A673 (cell line): Measurements from ENCODE around the gene PTGIS.

Source experiments
- EZH2 ChIP-seq: fragments of 200-600 bp; sonication (generic); IDR thresholded peaks from 2 replicates; pipeline ENCODE4 v1.6.1; 2017; ENCODE audit warnings: borderline replicate concordance, low read depth, mild to moderate bottlenecking, mixed read lengths, antibody characterized with exemption, low read length; ENCODE audit not compliant: poor library complexity, severe bottlenecking
- TF ChIP-seq, protein P1 (sequence below): fragments of 300-800, 200-600 bp; sonication (generic); conservative IDR thresholded peaks from 2 replicates; pipeline ENCODE4 v1.5.1; 2017; ENCODE audit warnings: low read depth, mild to moderate bottlenecking, antibody characterized with exemption, low read length, moderate library complexity, mixed read lengths

DNA sequence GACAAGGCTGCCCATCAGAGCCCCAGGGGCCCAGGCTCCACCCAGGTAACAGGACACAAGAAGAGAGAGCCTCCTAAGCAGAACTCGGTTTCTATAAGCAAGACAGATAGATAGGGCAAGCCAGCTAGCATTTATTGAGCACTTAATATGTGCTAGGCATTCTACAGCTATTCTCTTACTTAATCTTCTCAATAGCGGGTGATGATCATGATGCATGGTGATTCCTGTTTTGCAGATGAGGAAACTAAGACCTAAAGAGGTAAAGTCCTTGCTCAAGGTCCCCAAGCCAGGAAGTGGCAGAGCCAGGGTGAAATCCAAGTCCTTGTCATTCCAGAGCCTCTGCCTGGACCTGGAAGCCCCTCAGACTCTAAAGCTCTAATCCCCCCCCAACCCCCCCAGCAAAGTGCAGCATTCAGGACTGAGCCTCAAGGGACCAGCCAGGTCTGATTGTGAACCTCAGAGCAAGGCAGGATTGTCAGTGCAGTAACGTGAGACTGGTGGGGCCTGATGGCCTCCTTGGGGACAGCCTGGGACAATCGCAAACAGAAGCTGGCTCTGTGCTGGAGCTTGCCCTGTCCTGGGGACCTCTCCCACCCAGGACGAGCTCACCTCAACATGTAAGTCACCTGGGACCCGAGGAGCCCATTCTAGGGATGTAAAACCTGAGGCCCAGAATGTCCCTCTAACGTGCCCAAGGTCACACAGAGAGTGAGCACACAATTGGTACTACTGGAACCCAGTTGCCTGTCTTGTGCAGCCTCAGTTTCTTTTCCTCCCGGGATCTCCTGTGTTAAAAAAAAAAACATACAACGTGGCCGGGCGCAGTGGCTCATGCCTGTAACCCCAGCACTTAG is 48.4 kb upstream of the PTGIS start:
- TF ChIP-seq, protein P1, sequence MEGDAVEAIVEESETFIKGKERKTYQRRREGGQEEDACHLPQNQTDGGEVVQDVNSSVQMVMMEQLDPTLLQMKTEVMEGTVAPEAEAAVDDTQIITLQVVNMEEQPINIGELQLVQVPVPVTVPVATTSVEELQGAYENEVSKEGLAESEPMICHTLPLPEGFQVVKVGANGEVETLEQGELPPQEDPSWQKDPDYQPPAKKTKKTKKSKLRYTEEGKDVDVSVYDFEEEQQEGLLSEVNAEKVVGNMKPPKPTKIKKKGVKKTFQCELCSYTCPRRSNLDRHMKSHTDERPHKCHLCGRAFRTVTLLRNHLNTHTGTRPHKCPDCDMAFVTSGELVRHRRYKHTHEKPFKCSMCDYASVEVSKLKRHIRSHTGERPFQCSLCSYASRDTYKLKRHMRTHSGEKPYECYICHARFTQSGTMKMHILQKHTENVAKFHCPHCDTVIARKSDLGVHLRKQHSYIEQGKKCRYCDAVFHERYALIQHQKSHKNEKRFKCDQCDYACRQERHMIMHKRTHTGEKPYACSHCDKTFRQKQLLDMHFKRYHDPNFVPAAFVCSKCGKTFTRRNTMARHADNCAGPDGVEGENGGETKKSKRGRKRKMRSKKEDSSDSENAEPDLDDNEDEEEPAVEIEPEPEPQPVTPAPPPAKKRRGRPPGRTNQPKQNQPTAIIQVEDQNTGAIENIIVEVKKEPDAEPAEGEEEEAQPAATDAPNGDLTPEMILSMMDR, result no peak
- TF ChIP-seq EZH2, result no peak
